ENCODE measurements around the gene CERS1. TPM values are rescaled to one million over a fixed set of nuclear protein-coding genes. Genes with fewer than 3 reads are reported as not detected.

CERS1 gene
- total RNA-seq, 1 experiment from 2014 or later, result 1.1 TPM

GRCh38 chr19:18871543-18871942, 24.4 kb downstream of the CERS1 start:
- DNase-seq (ENCODE audit: low read depth), result no peak

GRCh38 chr19:18870531-18871172, 25.3 kb downstream of the CERS1 start:
- DNase-seq (ENCODE audit: low read depth), result no peak

- no peak for DNase-seq (ENCODE audit: low read depth)
These were observed 26.0 kb downstream of the CERS1 start for GRCh38 chr19:18869781-18870530.

- no peak for DNase-seq (ENCODE audit: low read depth)
These were observed 26.8 kb downstream of the CERS1 start for GRCh38 chr19:18869023-18869618.

DNA sequence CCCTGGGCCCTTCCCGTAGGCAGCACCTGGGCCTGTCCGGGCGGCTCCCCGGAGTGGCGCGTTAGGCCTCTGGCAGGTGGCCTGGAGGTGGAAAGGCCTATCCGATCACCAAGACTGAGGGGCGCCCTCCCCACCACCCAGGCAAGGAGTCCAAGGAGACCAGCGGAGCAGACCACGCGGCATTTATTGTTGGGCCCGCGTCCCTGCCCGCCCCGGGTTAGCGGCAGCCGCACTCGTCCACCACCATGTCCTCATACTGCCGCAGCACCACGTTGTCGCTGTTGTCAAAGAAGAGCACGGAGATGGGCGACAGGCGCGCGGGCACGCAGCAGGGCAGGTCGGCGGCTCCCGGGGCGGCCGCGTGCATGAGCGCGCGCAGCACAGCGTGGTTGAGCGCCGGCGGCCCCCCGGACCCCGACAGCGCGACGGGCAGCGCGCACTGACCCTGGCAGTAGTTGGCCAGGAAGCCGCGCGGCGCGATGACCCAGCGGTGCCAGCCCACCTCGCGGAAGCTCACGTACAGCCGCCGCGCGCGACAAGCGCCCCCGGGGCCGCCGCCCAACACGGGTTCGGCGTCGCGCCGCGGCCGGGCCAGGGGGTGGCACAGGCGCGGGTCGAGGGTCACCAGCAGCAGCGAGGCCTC, 27.5 kb downstream of the CERS1 start:
- DNase-seq (ENCODE audit: low read depth), result no peak

DNA sequence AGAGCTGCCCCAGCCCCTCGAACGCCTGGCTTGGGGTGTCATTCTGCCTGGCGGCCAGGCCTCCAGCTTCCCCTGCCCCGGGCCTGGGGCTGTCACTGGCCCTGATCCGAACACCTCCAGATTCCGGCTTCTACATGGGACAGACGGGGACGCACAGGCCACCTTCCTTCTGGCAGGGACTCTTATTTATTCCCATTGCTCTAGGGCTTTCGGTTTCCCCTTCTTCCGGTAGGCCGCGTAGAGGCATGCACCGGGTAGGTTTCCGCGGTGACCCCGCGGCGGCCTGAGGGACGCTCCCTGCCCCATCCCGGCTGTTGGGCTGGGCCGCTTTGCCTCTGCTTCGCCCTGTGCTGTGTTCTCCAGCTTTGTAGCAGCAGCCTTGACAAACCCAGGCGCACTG, 28.2 kb downstream of the CERS1 start:
- no peak for DNase-seq (ENCODE audit: low read depth)

- DNase-seq (ENCODE audit: low read depth), result no peak
These were observed 28.8 kb downstream of the CERS1 start for GRCh38 chr19:18867199-18867598.

DNA sequence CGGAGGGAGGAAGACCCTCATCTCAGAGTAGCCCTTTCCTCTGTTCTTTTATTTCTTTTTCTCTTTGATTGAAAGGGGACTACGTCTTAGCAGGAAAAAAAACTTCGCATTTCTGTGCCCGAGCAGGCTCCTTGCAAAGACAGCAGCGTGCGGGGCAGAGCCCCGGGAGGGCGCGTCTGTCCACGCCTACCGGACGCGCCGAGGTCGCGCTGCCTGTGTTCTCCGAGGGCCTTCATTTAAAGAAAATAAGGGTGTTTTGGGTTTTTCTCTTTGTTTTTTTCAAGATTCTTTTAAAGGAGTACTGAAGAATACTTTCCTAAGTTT, 29.2 kb downstream of the CERS1 start:
- no peak for DNase-seq (ENCODE audit: low read depth)

DNA sequence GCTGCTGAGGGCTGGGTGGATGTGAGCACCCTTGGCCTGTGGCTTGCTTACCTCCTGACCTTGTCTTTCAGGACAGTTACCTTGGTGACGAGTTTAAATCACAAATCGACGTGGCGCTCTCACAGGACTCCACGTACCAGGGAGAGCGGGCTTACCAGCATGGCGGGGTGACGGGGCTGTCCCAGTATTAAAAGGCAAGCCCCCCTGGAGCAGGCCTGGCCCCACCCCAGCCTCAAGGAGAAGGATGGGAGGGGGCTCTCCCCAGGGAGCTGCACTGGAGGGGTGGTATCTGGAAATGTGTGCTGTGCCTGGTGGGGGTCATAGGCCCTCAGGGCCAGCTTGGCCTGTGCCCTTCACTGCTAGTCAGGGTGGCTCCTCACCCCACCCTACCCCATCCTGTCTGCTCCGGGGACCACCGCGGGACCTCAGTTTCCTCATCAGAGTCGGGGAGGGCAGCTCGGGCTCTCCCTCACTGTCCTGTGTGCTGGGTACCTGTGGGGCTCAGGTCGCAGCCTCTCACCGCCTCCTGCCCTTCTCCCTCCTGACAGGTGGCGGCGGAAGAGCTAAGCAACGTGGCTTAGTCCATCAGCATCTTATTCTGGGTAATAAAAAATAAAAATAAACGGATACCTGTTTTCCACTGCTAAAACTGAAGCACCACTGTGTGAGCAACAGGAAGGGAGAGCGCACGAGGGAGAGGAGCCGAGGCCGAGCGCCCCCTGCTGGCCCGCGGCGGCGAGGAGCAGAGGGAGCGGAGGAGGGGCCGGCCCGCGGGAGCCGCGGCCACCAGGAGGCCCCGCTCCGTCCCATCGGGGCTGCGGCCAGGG, 29.8 kb downstream of the CERS1 start:
- DNase-seq (ENCODE audit: low read depth), result no peak

DNA sequence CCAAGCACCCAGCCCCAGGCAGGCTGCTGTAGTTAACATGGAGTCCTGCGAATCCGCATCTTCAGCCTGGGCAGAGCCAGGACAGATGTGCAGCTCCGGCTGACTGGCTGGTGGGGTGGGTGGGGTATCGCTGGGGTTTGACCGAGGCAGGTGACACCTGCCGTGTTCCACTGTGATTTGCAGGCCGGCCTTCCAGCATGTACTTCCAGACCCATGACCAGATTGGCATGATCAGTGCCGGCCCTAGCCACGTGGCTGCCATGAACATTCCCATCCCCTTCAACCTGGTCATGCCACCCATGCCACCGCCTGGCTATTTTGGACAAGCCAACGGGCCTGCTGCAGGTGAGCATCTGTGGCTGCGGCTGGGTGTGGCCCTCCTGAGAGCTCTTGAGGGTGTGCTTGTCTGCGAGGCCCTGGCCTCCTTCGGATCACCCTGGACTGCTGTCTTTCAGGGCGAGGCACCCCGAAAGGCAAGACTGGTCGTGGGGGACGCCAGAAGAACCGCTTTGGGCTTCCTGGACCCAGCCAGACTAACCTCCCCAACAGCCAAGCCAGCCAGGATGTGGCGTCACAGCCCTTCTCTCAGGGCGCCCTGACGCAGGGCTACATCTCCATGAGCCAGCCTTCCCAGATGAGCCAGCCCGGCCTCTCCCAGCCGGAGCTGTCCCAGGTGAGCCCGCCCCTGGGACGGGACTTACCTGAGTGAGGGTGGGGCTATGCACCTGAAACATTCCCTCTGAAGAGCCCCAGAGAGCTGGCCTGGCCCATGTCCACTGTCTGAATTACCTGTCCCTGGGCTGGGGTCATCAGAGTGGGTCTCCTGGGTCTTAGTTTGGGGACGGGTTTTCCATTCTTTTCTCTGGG, 30.6 kb downstream of the CERS1 start:
- DNase-seq (ENCODE audit: low read depth), result no peak

DNA sequence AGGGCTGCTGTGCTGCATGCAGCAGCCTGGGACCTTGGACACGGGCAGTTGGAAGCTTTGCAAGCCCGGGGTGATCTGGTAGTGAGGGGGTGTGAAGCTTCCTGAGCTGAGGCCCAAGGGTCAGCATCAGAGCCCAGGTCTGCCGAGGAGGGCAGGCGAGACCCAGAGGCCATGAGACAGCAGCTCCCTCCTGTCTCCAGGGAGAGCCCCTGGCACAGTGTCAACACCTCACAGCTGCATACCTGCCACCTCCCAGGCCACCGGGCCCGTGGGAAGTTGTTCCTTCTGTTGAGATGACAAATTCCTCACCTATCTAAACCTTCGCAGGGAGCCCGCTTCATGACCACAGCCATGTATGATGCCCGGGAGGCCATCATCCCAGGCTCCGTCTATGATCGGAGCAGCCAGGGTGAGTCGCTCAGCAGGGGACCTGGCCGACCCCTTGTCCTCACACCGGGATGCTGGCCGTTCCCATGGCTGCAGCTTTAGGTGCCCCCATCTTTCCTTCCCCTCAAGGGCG, 32.1 kb downstream of the CERS1 start:
- DNase-seq (ENCODE audit: low read depth), result no peak

DNA sequence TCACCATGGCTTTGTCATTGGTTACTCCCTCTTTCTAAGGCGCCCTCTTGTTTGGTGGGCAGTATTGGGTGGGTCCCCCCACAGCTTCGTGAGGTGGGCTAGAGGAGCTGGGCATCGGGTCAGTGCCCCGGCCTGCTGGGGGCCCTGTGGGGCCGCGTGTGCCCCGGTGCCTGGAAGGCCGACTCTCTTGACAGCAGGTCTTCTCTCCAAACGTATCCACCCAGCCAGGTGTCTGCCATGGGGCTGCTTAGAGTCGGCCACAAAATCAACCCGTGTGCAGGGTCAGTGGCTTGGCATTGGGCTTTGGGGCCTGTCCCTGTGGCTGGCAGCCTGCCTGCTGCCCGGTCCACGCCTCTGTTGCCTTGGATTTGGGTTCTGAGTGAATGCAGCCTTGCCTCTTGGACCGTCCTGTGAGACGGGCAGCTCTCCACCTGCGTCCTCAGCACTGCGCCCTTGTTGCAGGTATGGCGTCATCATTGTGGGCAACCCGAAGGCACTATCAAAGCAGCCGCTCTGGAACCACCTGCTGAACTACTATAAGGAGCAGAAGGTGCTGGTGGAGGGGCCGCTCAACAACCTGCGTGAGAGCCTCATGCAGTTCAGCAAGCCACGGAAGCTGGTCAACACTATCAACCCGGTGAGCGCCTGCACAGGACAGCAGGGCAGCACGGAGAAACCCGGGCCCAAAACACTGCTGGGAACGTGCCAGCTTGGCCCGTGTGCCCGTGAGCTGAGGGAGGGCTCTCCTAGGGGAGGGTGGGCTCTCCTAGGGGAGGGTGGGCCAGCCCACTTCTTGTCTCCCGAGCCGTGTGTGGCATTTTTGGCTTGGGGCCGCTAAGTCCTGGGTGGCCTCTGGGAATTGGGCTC, 32.7 kb downstream of the CERS1 start:
- DNase-seq (ENCODE audit: low read depth), result no peak

GRCh38 chr19:18861917-18862316, 34.0 kb downstream of the CERS1 start:
- no peak for DNase-seq (ENCODE audit: low read depth)

DNA sequence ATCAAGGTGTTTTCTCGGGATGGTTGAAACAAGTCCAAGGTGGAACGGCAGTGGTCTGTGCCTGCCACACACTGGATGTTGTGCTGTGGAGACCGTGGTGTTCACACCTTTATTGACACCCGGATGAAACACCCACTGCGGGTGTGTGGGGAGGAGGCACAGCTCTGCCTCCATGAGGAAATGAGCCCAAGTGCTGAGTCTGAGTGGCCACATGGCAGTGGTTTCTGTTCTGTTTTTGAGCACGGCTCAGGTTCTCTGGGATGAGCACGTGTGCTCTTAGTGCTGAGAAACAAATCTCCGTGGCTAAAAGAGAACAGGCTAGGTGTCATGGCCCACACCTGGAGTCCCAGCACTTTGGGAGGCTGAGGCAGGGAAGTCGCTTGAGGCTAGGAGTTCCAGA, 34.7 kb downstream of the CERS1 start:
- no peak for DNase-seq (ENCODE audit: low read depth)

GRCh38 chr19:18860725-18861124, 35.2 kb downstream of the CERS1 start:
- DNase-seq (ENCODE audit: low read depth), result no peak

GRCh38 chr19:18860302-18860700, 35.7 kb downstream of the CERS1 start:
- DNase-seq (ENCODE audit: low read depth), result no peak

DNA sequence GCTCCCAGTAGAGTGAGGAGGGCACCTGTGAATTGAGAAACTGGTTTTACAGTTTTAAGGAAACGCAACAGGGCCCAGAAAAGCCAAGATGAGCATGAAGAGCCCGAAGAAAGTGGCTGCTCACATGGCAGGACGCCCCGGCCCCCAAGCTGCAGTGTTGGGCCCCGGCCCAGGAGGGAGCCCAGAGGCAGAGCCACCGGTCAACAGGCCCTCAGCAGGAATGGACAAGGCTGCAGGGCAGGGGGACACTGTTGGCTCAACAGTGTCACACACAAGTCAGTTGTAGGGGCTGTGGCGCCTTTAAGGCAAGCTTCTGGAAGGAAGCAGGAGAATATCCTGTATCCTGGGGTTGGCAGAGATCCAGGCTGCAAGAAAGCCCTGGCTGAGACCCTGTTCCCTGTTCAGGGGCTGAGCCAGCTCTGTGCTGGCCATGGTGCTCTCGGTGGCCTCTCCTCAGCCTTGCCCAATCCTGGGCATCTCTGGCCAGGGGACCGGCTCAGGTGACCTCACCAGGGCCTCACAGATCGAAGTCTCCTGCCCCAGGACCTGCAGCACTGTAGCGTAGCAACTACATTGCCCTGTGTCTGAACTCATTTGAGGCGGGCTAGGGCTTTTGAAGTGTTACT, 36.2 kb downstream of the CERS1 start:
- no peak for DNase-seq (ENCODE audit: low read depth)

GRCh38 chr19:18858906-18859646, 36.9 kb downstream of the CERS1 start:
- no peak for DNase-seq (ENCODE audit: low read depth)

- DNase-seq (ENCODE audit: low read depth), result no peak
These were observed 38.7 kb downstream of the CERS1 start for GRCh38 chr19:18857223-18857622.

Data from M059J (cell line).